Effector memory CD4-positive, alpha-beta T cell (primary cell): ENCODE data around the gene OR4K13.

ENCODE experiments used
- DNase-seq, 3 donors: peaks; one replicate each; pipeline ENCODE4 v3.0.0-alpha.2; 2020
- H3K27ac ChIP-seq: 2 replicates; pipeline ENCODE4 v1.7.0; 2013; ENCODE audit warnings: mild to moderate bottlenecking, low read length, moderate library complexity; ENCODE audit not compliant: insufficient read depth, poor library complexity, severe bottlenecking
- H3K27me3 ChIP-seq: replicated peaks from 2 replicates; pipeline ENCODE4 v1.7.0; 2013; ENCODE audit warnings: mild to moderate bottlenecking, low read length; ENCODE audit not compliant: insufficient read depth, control insufficient read depth, poor library complexity, severe bottlenecking
- H3K36me3 ChIP-seq: 2 replicates; pipeline ENCODE4 v1.7.0; 2013; ENCODE audit warnings: mild to moderate bottlenecking, low read length, moderate library complexity; ENCODE audit not compliant: control insufficient read depth, insufficient read depth
- H3K4me1 ChIP-seq: 2 replicates; pipeline ENCODE4 v1.7.0; 2013; ENCODE audit warnings: low read length, mild to moderate bottlenecking; ENCODE audit not compliant: control insufficient read depth, insufficient read depth, poor library complexity, severe bottlenecking
- H3K4me3 ChIP-seq: 2 replicates; pipeline ENCODE4 v1.7.0; 2013; ENCODE audit warnings: low read length, low read depth, mild to moderate bottlenecking; ENCODE audit not compliant: insufficient read depth, poor library complexity, severe bottlenecking
- H3K9me3 ChIP-seq: 2 replicates; pipeline ENCODE4 v1.7.0; 2013; ENCODE audit warnings: mild to moderate bottlenecking, low read length, moderate library complexity; ENCODE audit not compliant: control insufficient read depth

Gene OR4K13

DNA sequence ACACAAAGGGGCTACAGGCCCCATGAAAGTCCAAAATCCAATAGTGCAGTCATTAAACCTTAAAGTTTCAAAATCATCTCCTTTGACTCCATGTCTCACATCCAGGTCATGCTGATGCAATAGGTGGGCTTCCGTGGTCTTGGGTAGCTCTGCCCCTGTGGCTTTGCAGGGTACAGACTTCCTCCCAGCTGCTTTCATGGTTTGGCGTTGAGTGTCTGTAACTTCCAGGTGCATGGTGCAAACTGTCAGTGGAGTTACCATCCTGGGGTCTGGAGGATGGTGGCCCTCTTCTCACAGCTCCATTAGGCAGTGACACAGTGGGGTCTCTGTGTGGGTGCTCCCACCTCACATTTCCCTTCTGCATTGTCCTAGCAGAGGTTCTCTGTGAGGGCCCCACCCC is 42.4 kb downstream of the OR4K13 start:
- no peak overlapping the region for H3K4me3 ChIP-seq
- H3K4me1 ChIP-seq, result no peaks in the 10 kb centered on the region
- no peaks in the 10 kb centered on the region for H3K9me3 ChIP-seq
- H3K27ac ChIP-seq, result no peak overlapping the region
- H3K36me3 ChIP-seq, result no peaks in the 10 kb centered on the region
- H3K27me3 ChIP-seq, result no peaks in the 10 kb centered on the region
- DNase-seq, result no peak
